ENCODE measurements around the gene DAPK1.

The DAPK1 gene

DNA sequence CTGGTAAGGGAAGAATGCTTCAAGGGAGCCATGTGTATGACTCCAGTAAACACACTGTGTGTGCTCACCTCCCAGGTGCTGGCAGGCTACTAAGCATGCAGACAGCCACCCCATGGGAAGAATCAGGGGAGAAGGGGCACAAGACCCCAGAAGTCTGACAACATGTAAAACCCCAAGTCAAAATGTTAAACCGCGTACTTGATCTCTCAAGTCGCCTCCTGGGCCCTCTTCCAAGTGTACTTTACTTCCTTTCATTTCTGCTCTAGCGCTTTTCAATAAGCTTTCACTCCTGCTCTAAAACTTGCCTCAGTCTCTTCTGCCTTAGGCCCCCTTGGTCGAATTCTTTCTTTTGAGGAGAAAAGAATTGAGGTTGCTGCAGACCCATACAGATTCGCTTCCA is 31.3 kb downstream of the DAPK1 start:
- TF ChIP-seq, protein P1, sequence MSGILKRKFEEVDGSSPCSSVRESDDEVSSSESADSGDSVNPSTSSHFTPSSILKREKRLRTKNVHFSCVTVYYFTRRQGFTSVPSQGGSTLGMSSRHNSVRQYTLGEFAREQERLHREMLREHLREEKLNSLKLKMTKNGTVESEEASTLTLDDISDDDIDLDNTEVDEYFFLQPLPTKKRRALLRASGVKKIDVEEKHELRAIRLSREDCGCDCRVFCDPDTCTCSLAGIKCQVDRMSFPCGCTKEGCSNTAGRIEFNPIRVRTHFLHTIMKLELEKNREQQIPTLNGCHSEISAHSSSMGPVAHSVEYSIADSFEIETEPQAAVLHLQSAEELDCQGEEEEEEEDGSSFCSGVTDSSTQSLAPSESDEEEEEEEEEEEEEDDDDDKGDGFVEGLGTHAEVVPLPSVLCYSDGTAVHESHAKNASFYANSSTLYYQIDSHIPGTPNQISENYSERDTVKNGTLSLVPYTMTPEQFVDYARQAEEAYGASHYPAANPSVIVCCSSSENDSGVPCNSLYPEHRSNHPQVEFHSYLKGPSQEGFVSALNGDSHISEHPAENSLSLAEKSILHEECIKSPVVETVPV (CRISPR knock-in tag; IDR thresholded peaks at IDR 0.05), result no peak
- TF ChIP-seq GLIS3 (CRISPR knock-in tag; IDR thresholded peaks at IDR 0.05), result no peak
- TF ChIP-seq BACH2 (CRISPR knock-in tag; IDR thresholded peaks at IDR 0.05; ENCODE audit: borderline replicate concordance), result no peak
- no peak for TF ChIP-seq ESRRG (CRISPR knock-in tag; IDR thresholded peaks at IDR 0.05)
- no peak for TF ChIP-seq ZNF8 (CRISPR knock-in tag; IDR thresholded peaks at IDR 0.05)
- TF ChIP-seq ZNF565 (CRISPR knock-in tag; conservative IDR thresholded peaks at IDR 0.05; ENCODE audit: low read depth), result no peak
- TF ChIP-seq TCF4 (CRISPR knock-in tag; IDR thresholded peaks at IDR 0.05; ENCODE audit: borderline replicate concordance), result no peak
- no peak for ATAC-seq

DNA sequence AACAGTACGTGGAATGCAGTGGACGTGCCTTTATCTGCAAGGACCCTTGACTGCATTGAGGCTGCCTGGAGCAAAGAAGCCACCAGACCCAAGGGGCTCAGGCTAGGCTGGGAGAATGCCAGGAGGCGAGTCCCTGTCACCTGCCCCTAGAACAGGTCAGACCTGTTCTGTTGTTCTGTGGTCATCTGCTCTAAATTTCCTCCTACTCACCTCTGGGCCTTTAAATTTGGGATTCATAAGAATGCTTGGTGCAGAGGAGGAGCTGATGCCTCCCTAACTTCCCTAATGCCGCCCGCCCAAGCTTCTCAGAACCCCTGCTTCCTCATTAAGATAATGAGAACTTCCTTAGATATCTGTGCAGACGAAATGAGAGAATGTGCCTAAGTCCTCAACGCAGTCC is 32.0 kb downstream of the DAPK1 start:
- ATAC-seq, result no peak
- no peak for TF ChIP-seq ZNF70 (CRISPR knock-in tag; IDR thresholded peaks at IDR 0.05)

DNA sequence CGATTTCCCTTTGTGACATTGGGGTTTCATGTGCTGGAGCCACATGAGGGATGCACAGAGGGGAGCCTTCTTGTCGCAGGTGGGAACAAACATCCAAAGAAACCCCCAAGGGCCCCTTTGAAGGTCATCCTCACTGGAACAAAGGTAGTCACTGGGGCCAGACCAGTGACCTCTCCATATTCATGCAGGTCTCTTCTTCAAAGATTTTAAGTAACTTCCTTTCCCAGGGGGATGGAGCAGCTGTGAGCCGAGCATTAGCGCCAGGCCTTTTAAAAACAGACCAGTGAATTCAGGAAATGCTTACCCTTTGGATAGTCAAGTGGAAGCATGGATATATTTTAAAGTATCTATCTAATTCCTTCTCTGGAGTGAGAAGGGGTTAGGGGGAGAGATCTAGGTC is 33.0 kb downstream of the DAPK1 start:
- TF ChIP-seq ZNF70 (CRISPR knock-in tag; IDR thresholded peaks at IDR 0.05) (no peak), ISL1 (CRISPR knock-in tag; IDR thresholded peaks at IDR 0.05) (no peak), TCF4 (CRISPR knock-in tag; IDR thresholded peaks at IDR 0.05; ENCODE audit: borderline replicate concordance) (no peak), CSDC2 (CRISPR knock-in tag; IDR thresholded peaks at IDR 0.05) (no peak), PPARA (CRISPR knock-in tag; IDR thresholded peaks at IDR 0.05; ENCODE audit: borderline replicate concordance) (no peak), GLIS3 (CRISPR knock-in tag; IDR thresholded peaks at IDR 0.05) (no peak), ZNF8 (CRISPR knock-in tag; IDR thresholded peaks at IDR 0.05) (no peak), ZNF565 (CRISPR knock-in tag; conservative IDR thresholded peaks at IDR 0.05; ENCODE audit: low read depth) (no peak), ZFP30 (CRISPR knock-in tag; IDR thresholded peaks at IDR 0.05) (no peak)
- TF ChIP-seq, protein P2, sequence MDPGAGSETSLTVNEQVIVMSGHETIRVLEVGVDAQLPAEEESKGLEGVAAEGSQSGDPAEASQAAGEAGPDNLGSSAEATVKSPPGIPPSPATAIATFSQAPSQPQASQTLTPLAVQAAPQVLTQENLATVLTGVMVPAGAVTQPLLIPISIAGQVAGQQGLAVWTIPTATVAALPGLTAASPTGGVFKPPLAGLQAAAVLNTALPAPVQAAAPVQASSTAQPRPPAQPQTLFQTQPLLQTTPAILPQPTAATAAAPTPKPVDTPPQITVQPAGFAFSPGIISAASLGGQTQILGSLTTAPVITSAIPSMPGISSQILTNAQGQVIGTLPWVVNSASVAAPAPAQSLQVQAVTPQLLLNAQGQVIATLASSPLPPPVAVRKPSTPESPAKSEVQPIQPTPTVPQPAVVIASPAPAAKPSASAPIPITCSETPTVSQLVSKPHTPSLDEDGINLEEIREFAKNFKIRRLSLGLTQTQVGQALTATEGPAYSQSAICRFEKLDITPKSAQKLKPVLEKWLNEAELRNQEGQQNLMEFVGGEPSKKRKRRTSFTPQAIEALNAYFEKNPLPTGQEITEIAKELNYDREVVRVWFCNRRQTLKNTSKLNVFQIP (CRISPR knock-in tag; IDR thresholded peaks at IDR 0.05; ENCODE audit: borderline replicate concordance, low read depth), result no peak
- TF ChIP-seq, protein P3, sequence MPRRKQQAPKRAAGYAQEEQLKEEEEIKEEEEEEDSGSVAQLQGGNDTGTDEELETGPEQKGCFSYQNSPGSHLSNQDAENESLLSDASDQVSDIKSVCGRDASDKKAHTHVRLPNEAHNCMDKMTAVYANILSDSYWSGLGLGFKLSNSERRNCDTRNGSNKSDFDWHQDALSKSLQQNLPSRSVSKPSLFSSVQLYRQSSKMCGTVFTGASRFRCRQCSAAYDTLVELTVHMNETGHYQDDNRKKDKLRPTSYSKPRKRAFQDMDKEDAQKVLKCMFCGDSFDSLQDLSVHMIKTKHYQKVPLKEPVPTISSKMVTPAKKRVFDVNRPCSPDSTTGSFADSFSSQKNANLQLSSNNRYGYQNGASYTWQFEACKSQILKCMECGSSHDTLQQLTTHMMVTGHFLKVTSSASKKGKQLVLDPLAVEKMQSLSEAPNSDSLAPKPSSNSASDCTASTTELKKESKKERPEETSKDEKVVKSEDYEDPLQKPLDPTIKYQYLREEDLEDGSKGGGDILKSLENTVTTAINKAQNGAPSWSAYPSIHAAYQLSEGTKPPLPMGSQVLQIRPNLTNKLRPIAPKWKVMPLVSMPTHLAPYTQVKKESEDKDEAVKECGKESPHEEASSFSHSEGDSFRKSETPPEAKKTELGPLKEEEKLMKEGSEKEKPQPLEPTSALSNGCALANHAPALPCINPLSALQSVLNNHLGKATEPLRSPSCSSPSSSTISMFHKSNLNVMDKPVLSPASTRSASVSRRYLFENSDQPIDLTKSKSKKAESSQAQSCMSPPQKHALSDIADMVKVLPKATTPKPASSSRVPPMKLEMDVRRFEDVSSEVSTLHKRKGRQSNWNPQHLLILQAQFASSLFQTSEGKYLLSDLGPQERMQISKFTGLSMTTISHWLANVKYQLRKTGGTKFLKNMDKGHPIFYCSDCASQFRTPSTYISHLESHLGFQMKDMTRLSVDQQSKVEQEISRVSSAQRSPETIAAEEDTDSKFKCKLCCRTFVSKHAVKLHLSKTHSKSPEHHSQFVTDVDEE (CRISPR knock-in tag; IDR thresholded peaks at IDR 0.05), result no peak
- ATAC-seq, result no peak

GRCh38 chr9:87531370-87532295 is 34.0 kb downstream of the DAPK1 start:
- TF ChIP-seq TOX (CRISPR knock-in tag; IDR thresholded peaks at IDR 0.05; ENCODE audit: borderline replicate concordance) (no peak), ESRRG (CRISPR knock-in tag; IDR thresholded peaks at IDR 0.05) (no peak), ZC3H10 (CRISPR knock-in tag; IDR thresholded peaks at IDR 0.05) (no peak), SNAI2 (CRISPR knock-in tag; IDR thresholded peaks at IDR 0.05) (no peak)
- TF ChIP-seq, protein P3 (CRISPR knock-in tag; IDR thresholded peaks at IDR 0.05), result no peak
- TF ChIP-seq, protein P2 (CRISPR knock-in tag; IDR thresholded peaks at IDR 0.05; ENCODE audit: borderline replicate concordance, low read depth), result no peak
- ATAC-seq, result no peak

Measured in SK-N-SH treated with all-trans-retinoic acid at 6 μM for 48 hours (cell line).